ENCODE measurements around the gene CLEC11A.
A peak's percentile ranks its signal among the peaks of the same experiment; 100 is the strongest.

The CLEC11A gene

GRCh38 chr19:50739132-50739913, 16.2 kb downstream of the CLEC11A start:
- no peak overlapping the region for H2AFZ ChIP-seq (ENCODE audit: insufficient read depth, low read length, poor library complexity)
- H3K4me3 ChIP-seq (ENCODE audit: low read depth, low read length), result no peak overlapping the region
- no peak overlapping the region for H2AK5ac ChIP-seq (ENCODE audit: low read length)
- no peak overlapping the region for H2BK120ac ChIP-seq (ENCODE audit: insufficient read depth, low read length, poor library complexity)
- no peak overlapping the region for H3K23ac ChIP-seq (ENCODE audit: low read length)
- H3K18ac ChIP-seq (ENCODE audit: low read length), result no peak overlapping the region
- no peak overlapping the region for H3K9ac ChIP-seq (ENCODE audit: low read length)
- H4K12ac ChIP-seq (ENCODE audit: low read depth, low read length), result no peak overlapping the region
- H3K14ac ChIP-seq (ENCODE audit: low read length), result no peak overlapping the region
- H3K9me3 ChIP-seq (ENCODE audit: insufficient read depth, low read depth, low read length), result no peaks in the 10 kb centered on the region
- H3K4me1 ChIP-seq (ENCODE audit: control insufficient read depth in 1 of 2, insufficient read depth in 2 of 2, low read length in 2 of 2), result peaks cover 2 to 4% of the 10 kb centered on the region in 2 experiments
- H2BK12ac ChIP-seq (ENCODE audit: low read length), result no peak overlapping the region
- no peak overlapping the region for H3K4me2 ChIP-seq (ENCODE audit: low read length)
- H3K4ac ChIP-seq (ENCODE audit: low read depth, low read length), result no peak overlapping the region
- no peaks in the 10 kb centered on the region for H3K36me3 ChIP-seq (ENCODE audit: control insufficient read depth in 1 of 2, insufficient read depth in 2 of 2, low read length in 2 of 2)
- H3K79me1 ChIP-seq (ENCODE audit: low read length), result peaks cover 3% of the 10 kb centered on the region
- WGBS (ENCODE audit: extremely low coverage, insufficient coverage, insufficient read length), result no CpG with 5 or more reads among the region's 23 CpGs
- no peak overlapping the region for H2BK5ac ChIP-seq (ENCODE audit: low read depth, low read length, poor library complexity)
- no peaks in the 10 kb centered on the region for H3K27me3 ChIP-seq (ENCODE audit: insufficient read depth, low read length)
- no peak overlapping the region for H4K91ac ChIP-seq (ENCODE audit: low read depth, low read length)
- no peak overlapping the region for H3K27ac ChIP-seq (ENCODE audit: low read depth, low read length)
- H3K79me2 ChIP-seq (ENCODE audit: control insufficient read depth, insufficient read depth, low read length, poor library complexity), result no peaks in the 10 kb centered on the region
- no peak overlapping the region for H4K8ac ChIP-seq (ENCODE audit: low read depth, low read length)
- no peak for DNase-seq

GRCh38 chr19:50739914-50740426, 16.8 kb downstream of the CLEC11A start:
- WGBS (ENCODE audit: extremely low coverage, insufficient coverage, insufficient read length), result no CpG with 5 or more reads among the region's 11 CpGs

GRCh38 chr19:50741179-50741933, 18.2 kb downstream of the CLEC11A start:
- H3K18ac ChIP-seq (ENCODE audit: low read length), result no peak overlapping the region
- H3K9ac ChIP-seq (ENCODE audit: low read length), result no peak overlapping the region
- H2AFZ ChIP-seq (ENCODE audit: insufficient read depth, low read length, poor library complexity), result no peak overlapping the region
- no peaks in the 10 kb centered on the region for H3K9me3 ChIP-seq (ENCODE audit: insufficient read depth, low read depth, low read length)
- no peaks in the 10 kb centered on the region for H3K79me1 ChIP-seq (ENCODE audit: low read length)
- WGBS (ENCODE audit: extremely low coverage, insufficient coverage, insufficient read length), result no CpG with 5 or more reads among the region's 18 CpGs
- H2BK120ac ChIP-seq (ENCODE audit: insufficient read depth, low read length, poor library complexity), result no peak overlapping the region
- no peak overlapping the region for H3K4me3 ChIP-seq (ENCODE audit: low read depth, low read length)
- H3K4me1 ChIP-seq (ENCODE audit: control insufficient read depth in 1 of 2, insufficient read depth in 2 of 2, low read length in 2 of 2), result peaks cover 0 to 2% of the 10 kb centered on the region in 2 experiments
- no peak overlapping the region for H4K12ac ChIP-seq (ENCODE audit: low read depth, low read length)
- H3K79me2 ChIP-seq (ENCODE audit: control insufficient read depth, insufficient read depth, low read length, poor library complexity), result no peaks in the 10 kb centered on the region
- no peak overlapping the region for H2AK5ac ChIP-seq (ENCODE audit: low read length)
- no peak overlapping the region for H2BK5ac ChIP-seq (ENCODE audit: low read depth, low read length, poor library complexity)
- no peak overlapping the region for H3K27ac ChIP-seq (ENCODE audit: low read depth, low read length)
- no peak overlapping the region for H4K91ac ChIP-seq (ENCODE audit: low read depth, low read length)
- no peak for DNase-seq
- peak overlapping the region; percentile 70 for H3K23ac ChIP-seq (ENCODE audit: low read length)
- no peak overlapping the region for H3K14ac ChIP-seq (ENCODE audit: low read length)
- no peak overlapping the region for H3K4me2 ChIP-seq (ENCODE audit: low read length)
- no peak overlapping the region for H4K8ac ChIP-seq (ENCODE audit: low read depth, low read length)
- no peak overlapping the region for H3K4ac ChIP-seq (ENCODE audit: low read depth, low read length)
- no peaks in the 10 kb centered on the region for H3K27me3 ChIP-seq (ENCODE audit: insufficient read depth, low read length)
- no peaks in the 10 kb centered on the region for H3K36me3 ChIP-seq (ENCODE audit: control insufficient read depth in 1 of 2, insufficient read depth in 2 of 2, low read length in 2 of 2)
- no peak overlapping the region for H2BK12ac ChIP-seq (ENCODE audit: low read length)

More at GRCh38 chr19:50739914-50740426, 16.8 kb downstream of the CLEC11A start:
- peaks cover 2 to 4% of the 10 kb centered on the region in 2 experiments for H3K4me1 ChIP-seq (ENCODE audit: control insufficient read depth in 1 of 2, insufficient read depth in 2 of 2, low read length in 2 of 2)
- H3K4me2 ChIP-seq (ENCODE audit: low read length), result no peak overlapping the region
- H3K36me3 ChIP-seq (ENCODE audit: control insufficient read depth in 1 of 2, insufficient read depth in 2 of 2, low read length in 2 of 2), result no peaks in the 10 kb centered on the region
- H2AK5ac ChIP-seq (ENCODE audit: low read length), result no peak overlapping the region
- H2BK120ac ChIP-seq (ENCODE audit: insufficient read depth, low read length, poor library complexity), result no peak overlapping the region
- no peaks in the 10 kb centered on the region for H3K9me3 ChIP-seq (ENCODE audit: insufficient read depth, low read depth, low read length)
- no peak overlapping the region for H3K4me3 ChIP-seq (ENCODE audit: low read depth, low read length)
- no peak overlapping the region for H4K12ac ChIP-seq (ENCODE audit: low read depth, low read length)
- H3K14ac ChIP-seq (ENCODE audit: low read length), result no peak overlapping the region
- no peaks in the 10 kb centered on the region for H3K27me3 ChIP-seq (ENCODE audit: insufficient read depth, low read length)
- H4K8ac ChIP-seq (ENCODE audit: low read depth, low read length), result no peak overlapping the region
- H3K4ac ChIP-seq (ENCODE audit: low read depth, low read length), result no peak overlapping the region
- no peak overlapping the region for H2BK5ac ChIP-seq (ENCODE audit: low read depth, low read length, poor library complexity)
- no peak for DNase-seq
- no peak overlapping the region for H3K18ac ChIP-seq (ENCODE audit: low read length)
- no peak overlapping the region for H4K91ac ChIP-seq (ENCODE audit: low read depth, low read length)
- H2BK12ac ChIP-seq (ENCODE audit: low read length), result no peak overlapping the region
- H3K79me1 ChIP-seq (ENCODE audit: low read length), result peaks cover 3% of the 10 kb centered on the region
- no peak overlapping the region for H3K27ac ChIP-seq (ENCODE audit: low read depth, low read length)
- no peak overlapping the region for H2AFZ ChIP-seq (ENCODE audit: insufficient read depth, low read length, poor library complexity)
- H3K9ac ChIP-seq (ENCODE audit: low read length), result no peak overlapping the region
- peak overlapping the region; percentile 91 for H3K23ac ChIP-seq (ENCODE audit: low read length)
- no peaks in the 10 kb centered on the region for H3K79me2 ChIP-seq (ENCODE audit: control insufficient read depth, insufficient read depth, low read length, poor library complexity)

- no peaks in the 10 kb centered on the region for H3K36me3 ChIP-seq (ENCODE audit: control insufficient read depth in 1 of 2, insufficient read depth in 2 of 2, low read length in 2 of 2)
- H2BK12ac ChIP-seq (ENCODE audit: low read length), result no peak overlapping the region
- no peak overlapping the region for H3K4me3 ChIP-seq (ENCODE audit: low read depth, low read length)
- H3K18ac ChIP-seq (ENCODE audit: low read length), result no peak overlapping the region
- peaks cover 3% of the 10 kb centered on the region for H3K79me1 ChIP-seq (ENCODE audit: low read length)
- no peak overlapping the region for H4K12ac ChIP-seq (ENCODE audit: low read depth, low read length)
- no peak overlapping the region for H4K91ac ChIP-seq (ENCODE audit: low read depth, low read length)
- H3K23ac ChIP-seq (ENCODE audit: low read length), result no peak overlapping the region
- no peak overlapping the region for H3K4me2 ChIP-seq (ENCODE audit: low read length)
- H3K4me1 ChIP-seq (ENCODE audit: control insufficient read depth in 1 of 2, insufficient read depth in 2 of 2, low read length in 2 of 2), result no peaks in the 10 kb centered on the region
- H2BK5ac ChIP-seq (ENCODE audit: low read depth, low read length, poor library complexity), result no peak overlapping the region
- no peak for DNase-seq
- H3K79me2 ChIP-seq (ENCODE audit: control insufficient read depth, insufficient read depth, low read length, poor library complexity), result no peaks in the 10 kb centered on the region
- WGBS (ENCODE audit: extremely low coverage, insufficient coverage, insufficient read length), result no CpG with 5 or more reads among the region's 6 CpGs
- no peaks in the 10 kb centered on the region for H3K27me3 ChIP-seq (ENCODE audit: insufficient read depth, low read length)
- H2AK5ac ChIP-seq (ENCODE audit: low read length), result no peak overlapping the region
- H3K9me3 ChIP-seq (ENCODE audit: insufficient read depth, low read depth, low read length), result no peaks in the 10 kb centered on the region
- no peak overlapping the region for H2BK120ac ChIP-seq (ENCODE audit: insufficient read depth, low read length, poor library complexity)
- H3K9ac ChIP-seq (ENCODE audit: low read length), result no peak overlapping the region
- no peak overlapping the region for H3K14ac ChIP-seq (ENCODE audit: low read length)
- H3K27ac ChIP-seq (ENCODE audit: low read depth, low read length), result no peak overlapping the region
- H4K8ac ChIP-seq (ENCODE audit: low read depth, low read length), result no peak overlapping the region
- H3K4ac ChIP-seq (ENCODE audit: low read depth, low read length), result no peak overlapping the region
- no peak overlapping the region for H2AFZ ChIP-seq (ENCODE audit: insufficient read depth, low read length, poor library complexity)
Measured at GRCh38 chr19:50743537-50743936, 20.4 kb downstream of the CLEC11A start.
